Activated T-cell treated with anti-CD3 and anti-CD28 coated beads for 48 hours (primary cell): ENCODE data around the gene UBE2E3.

ENCODE experiments used
- DNase-seq: peaks from one replicate; pipeline ENCODE4 v3.0.0-alpha.2; 2020; ENCODE audit warnings: low read depth

Gene UBE2E3

GRCh38 chr2:180980106-180980942, at the start of gene UBE2E3:
TSS of gene UBE2E3 (plus strand) at chr2:180980605. CDS start at chr2:180982043, 1,438 bp downstream.
- DNase-seq: peak; percentile 72

GRCh38 chr2:180931841-180932240, 48.6 kb upstream of the UBE2E3 start:
- DNase-seq: no peak

- DNase-seq: no peak
Observed at GRCh38 chr2:180933332-180933731, 47.1 kb upstream of the UBE2E3 start.

- DNase-seq: no peak
Observed at GRCh38 chr2:180934911-180935310, 45.5 kb upstream of the UBE2E3 start.

GRCh38 chr2:180937480-180937879, 42.9 kb upstream of the UBE2E3 start:
- DNase-seq: peak; percentile 2

- no peak for DNase-seq
Observed at GRCh38 chr2:180938451-180938850, 42.0 kb upstream of the UBE2E3 start.

GRCh38 chr2:180943275-180943674, 37.1 kb upstream of the UBE2E3 start:
- DNase-seq: no peak

GRCh38 chr2:180944372-180944771, 36.0 kb upstream of the UBE2E3 start:
- no peak for DNase-seq

GRCh38 chr2:180947208-180947689, 33.2 kb upstream of the UBE2E3 start:
- no peak for DNase-seq

GRCh38 chr2:180949896-180950295, 30.5 kb upstream of the UBE2E3 start:
- DNase-seq: no peak

- DNase-seq: no peak
Observed at GRCh38 chr2:180952082-180952481, 28.3 kb upstream of the UBE2E3 start.

- no peak for DNase-seq
Observed at GRCh38 chr2:180952731-180953336, 27.6 kb upstream of the UBE2E3 start.

GRCh38 chr2:180953550-180953949, 26.9 kb upstream of the UBE2E3 start:
- no peak for DNase-seq

GRCh38 chr2:180955101-180955500, 25.3 kb upstream of the UBE2E3 start:
- DNase-seq: no peak

- DNase-seq: no peak
Observed at GRCh38 chr2:180959787-180960186, 20.6 kb upstream of the UBE2E3 start.

- DNase-seq: no peak
Observed at GRCh38 chr2:180960982-180961381, 19.4 kb upstream of the UBE2E3 start.

GRCh38 chr2:180962727-180963314, 17.6 kb upstream of the UBE2E3 start:
- no peak for DNase-seq

- DNase-seq: no peak
Observed at GRCh38 chr2:180966378-180966777, 14.0 kb upstream of the UBE2E3 start.

GRCh38 chr2:180969124-180969523, 11.3 kb upstream of the UBE2E3 start:
- no peak for DNase-seq

GRCh38 chr2:180970016-180970415, 10.4 kb upstream of the UBE2E3 start:
- DNase-seq: no peak

- DNase-seq: no peak
Observed at GRCh38 chr2:180971811-180972210, 8.6 kb upstream of the UBE2E3 start.

GRCh38 chr2:180975585-180975984, 4.8 kb upstream of the UBE2E3 start:
- no peak for DNase-seq
